ENCODE data around the gene TUNAR.

Gene TUNAR

DNA sequence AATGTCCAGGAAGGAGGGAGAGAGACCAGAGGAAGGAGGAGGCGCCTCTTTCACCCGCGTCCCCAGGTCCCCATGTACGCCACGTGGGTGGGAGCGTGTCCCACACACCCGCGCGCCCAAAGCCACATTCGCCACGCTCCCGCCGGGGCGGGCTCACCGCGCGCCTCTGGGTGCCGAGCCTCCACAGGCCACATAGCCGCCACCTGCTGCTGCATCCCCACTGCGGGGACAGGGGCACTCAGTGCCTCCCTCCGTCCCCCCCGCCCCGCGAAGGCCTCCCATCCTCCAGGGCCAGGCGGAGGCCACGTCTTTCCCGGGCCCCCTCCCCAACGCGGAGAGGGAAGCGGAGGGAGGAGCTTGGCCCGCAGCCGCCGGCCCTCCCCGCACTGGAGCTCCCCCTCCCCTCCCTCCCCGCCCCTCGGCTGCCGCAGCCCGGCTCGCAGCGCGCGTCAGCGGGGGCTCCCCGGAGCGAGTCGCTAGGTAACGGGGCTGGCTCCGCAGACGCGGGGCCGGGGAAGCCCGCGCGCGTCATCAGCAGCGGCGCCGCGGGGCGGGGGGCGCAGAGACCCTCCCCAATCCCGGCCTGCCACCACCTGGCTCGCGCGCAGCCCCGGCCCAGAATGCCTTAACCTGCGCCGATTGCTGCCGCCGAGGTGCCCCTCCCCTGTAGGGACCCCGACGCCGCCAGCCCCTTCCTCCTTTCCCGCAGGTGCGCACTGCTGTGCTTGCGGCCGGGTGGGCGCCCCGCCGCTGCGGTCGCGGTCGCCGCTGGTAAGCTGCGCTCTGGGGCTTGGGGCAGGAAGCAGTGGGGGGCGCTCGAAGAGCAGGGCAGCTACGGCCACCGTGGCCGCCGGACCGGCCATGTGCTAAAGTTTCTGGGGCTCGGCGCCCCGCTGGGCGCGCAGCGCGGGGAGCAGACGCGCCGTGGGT, 536 bp upstream of the TUNAR start:
- no peak for DNase-seq

DNA sequence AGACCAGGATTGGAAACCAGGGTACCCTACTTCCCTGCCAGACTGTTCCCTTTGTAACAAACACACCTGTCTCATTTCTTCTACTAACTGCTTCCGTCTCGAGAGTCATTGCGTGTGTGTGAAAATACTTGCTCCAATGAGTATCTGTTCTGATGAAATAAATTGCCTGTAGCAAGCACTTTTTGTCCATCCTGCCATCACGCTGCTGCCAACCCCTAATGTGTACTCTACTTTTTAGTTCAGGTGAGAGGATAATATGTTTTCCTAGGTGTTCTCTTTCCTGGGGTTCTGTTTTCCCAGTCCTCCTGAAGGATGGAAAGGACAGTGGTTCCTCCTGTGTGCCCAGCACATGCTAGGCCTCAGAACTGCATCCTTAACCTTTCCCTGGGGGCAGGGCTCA, 1.0 kb downstream of the TUNAR start:
- no peak for DNase-seq

DNA sequence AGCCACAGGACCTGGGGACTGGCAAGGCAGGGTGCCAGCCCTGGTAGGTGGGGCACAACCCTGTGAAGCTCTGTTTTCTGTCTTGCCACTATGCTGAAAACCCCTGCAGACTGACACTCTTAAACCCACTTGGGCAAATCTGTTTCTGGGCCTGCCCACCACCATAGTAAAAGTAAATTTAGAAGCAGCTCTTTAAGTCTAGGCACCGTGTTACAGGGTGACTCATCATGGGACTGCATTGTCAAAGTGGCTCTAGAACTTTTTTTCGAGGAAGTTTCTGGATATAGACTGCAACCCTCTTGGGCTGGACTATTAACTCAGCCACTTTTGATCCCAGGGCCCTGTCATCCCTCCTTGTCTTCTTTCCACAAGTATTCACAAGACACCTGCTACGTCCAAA, 7.7 kb downstream of the TUNAR start:
- no peak for DNase-seq

GRCh38 chr14:95885278-95885677, 8.6 kb downstream of the TUNAR start:
- DNase-seq = no peak

DNA sequence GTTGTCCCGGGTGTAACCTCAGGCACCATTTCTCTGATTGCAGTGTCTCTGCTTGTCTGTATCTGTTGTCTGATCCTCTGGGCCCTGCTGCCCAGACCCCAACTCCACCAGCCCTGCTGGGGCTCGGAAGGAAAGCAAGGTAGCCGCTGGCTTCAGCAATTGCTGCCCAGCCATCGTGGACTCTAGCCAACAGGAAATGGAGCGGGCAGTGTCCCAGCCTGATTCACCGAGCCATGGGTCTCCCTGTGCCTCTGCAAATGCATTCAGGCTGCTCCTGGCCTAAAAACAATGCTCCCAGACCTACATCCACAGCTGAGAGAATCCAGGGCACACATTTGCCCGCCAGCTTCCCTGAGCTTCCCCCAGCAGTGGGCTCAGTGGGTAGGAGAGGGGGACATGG, 9.2 kb downstream of the TUNAR start:
- no peak for DNase-seq

DNA sequence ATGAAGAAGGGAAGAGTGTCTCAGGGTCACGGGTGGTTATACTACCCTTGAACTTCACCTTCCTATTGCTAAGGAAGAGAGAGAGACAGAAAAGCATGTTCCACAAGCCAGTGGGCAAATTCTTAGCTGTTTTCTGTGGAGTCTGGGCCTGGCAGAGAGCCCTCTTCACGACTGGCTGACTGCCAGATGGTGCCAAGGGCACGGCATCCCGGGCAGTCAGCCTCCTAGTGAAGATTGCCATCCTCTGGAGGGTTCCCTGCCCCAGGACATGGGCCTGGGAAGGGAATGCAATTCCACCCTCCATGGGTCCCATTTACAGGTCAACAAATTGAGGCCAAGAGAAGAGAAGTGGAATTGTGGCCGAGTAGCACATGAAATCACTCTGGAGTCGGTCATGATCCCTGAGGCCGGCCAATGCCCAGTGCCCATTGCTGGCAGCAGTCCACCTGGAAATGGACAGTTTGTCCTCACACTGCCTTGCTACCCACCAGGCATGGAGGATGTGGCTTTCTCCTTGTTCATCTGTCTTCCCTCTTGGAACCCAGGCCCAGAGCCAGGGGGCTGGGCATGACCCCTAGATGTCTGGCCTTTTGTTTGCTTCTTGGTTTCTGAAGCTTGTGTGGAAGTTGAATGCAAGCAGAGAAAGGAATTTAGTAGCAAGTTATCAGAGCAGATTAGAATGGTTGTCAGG, 9.9 kb downstream of the TUNAR start:
- DNase-seq = no peak

GRCh38 chr14:95887351-95887750, 10.7 kb downstream of the TUNAR start:
- no peak for DNase-seq

- no peak for DNase-seq
Observed at GRCh38 chr14:95889236-95889979, 12.8 kb downstream of the TUNAR start.

GRCh38 chr14:95891742-95892141, 15.1 kb downstream of the TUNAR start:
- DNase-seq = no peak

DNA sequence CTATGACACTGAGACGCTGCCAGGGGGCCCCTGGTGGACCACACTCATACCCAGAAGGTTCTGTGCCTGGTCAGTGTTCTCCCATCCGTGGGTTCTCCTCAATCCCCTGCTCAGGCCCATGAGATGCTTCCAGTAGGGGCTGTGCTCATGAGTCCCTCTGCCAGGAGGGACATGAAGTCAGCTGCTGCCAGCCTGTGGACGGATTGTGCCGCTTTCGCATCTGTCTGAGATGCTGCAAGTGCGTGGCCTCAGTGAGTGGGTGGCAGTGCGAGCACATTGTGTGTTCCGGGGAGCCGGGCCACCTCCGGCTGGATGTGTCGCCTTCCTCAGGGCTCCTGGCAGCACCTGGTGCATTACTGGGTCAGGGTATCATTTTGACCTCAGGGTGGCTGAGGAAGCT, 15.5 kb downstream of the TUNAR start:
- DNase-seq = no peak

- DNase-seq = no peak
Observed at GRCh38 chr14:95895720-95896119, 19.1 kb downstream of the TUNAR start.

GRCh38 chr14:95896498-95897135, 20.0 kb downstream of the TUNAR start:
- no peak for DNase-seq

GRCh38 chr14:95897280-95897679, 20.6 kb downstream of the TUNAR start:
- DNase-seq = no peak

DNA sequence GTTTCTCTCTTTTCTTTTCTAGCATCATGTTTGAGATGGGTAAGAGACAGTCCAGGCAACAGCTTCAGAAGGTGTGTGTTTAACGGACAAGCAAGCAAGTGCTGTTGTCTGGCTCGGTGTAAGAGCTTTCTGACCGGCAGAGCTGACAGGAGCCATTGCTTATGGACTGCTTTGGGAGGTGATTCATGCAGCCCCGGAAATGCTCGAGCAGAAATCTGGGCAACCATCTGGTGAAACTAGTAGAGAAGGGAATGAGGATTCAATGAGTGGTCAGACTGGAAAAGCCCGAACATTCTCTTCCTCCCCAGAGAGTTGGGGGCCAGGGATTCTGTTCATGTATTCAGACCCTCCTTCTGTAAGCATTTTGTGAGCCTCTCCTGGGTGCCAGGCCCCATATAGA, 24.4 kb downstream of the TUNAR start:
- no peak for DNase-seq

DNA sequence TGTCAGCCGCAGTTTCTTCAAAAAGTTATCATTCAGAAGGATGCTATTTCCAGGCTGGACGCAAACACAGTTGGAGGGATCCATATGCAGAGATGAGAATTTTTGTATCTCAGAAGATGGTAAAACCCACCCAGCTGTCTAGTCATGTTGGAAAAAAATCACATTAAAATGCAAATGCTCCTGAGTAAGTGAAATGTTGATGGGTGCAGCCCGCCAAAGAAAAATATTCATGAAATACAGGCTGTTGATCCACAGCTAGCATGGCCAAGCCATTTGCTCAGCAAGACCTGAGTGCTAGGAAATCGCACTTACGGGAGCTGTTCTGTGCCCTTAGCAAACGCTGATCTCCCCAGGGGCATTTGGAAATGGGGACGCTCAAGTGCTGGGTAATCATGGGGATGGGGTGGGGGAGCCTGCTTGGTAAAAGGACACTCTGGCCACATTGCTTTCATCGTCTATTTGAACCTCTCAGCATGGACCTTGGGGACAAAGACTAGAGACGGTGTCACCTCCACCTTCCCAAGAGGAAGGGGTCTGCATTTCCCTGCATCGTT, 25.7 kb downstream of the TUNAR start:
- no peak for DNase-seq

GRCh38 chr14:95903165-95903564, 26.5 kb downstream of the TUNAR start:
- no peak for DNase-seq

- no peak for DNase-seq
Observed at GRCh38 chr14:95903616-95904107, 27.0 kb downstream of the TUNAR start.

DNA sequence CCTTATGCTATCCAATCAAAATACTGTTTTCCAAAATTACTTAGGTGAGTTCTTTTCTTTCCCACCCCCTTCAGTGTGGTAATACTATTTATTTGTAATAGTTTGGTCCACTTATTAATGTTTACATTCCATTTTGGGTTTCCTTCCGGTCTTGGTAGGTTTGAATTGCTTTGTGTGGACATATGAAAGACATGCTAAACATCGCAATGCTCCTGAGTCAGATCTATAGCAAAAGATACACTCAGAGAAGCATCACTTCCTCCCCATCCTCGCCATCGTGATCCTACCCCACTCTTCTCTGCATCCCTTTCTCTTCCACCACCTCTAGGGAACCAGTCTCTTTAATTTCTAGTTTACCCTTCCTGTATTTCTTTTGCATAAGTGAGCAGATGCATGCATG, 30.0 kb downstream of the TUNAR start:
- DNase-seq = no peak

GRCh38 chr14:95910628-95911027, 34.0 kb downstream of the TUNAR start:
- DNase-seq = no peak

DNA sequence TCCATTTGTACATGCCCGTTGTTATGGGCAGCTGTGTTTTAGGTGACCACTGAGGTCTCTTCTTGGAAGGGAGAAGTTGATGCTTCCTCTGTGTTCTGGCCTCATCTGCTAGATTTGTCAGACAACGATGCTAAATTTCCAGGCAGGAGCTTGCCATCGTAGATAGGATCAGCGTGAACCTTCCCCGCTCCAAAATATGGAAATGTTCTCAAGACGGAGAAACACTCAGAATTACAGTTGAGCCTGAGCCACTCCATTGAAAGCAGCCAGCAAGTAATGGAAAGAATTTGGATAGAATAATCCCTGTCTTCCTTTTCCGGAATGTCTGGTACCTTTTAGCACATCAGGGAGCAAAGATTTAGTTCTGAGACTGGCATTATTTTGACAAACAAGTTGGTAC, 34.8 kb downstream of the TUNAR start:
- DNase-seq = no peak

DNA sequence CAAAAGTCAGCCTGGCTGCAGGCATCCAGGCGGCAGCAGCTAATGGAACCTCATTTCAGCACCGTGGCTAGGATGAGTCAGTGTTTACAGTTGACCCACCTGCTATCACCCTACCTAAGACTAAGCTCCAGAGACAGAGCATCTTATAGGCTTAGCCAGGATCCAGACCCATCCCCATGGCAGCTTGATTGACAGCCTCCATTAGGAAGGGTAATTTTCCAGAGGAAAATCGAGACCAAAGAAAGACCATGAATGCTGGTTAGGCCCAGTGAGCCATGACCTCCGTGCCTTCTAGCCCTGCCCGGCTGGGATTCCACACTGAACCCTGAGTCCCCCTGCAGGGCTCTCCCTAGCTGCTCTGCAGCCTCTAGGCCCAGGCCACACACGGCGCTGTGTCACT, 38.7 kb downstream of the TUNAR start:
- DNase-seq = no peak

DNA sequence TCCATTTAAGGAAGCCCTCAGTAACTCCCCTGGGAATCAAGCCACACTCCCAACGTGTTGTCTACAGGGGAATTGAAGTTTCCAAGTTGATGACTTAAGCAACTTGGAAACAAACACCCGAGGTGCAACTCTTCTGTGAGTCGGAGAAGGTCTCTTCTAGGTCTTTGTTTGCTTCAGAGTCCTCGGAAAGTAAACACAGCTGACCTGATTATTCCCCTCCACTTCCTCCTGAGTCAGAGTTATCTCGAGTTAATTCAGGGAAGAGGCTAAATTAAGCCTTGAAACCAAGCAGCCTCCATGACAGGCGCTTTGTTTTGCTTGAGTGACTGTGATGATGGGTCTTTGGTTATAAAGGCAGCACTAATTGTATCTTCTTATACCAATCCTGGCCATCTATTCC, 41.8 kb downstream of the TUNAR start:
- DNase-seq = no peak
